Cortex of kidney (tissue), 1 donor: ENCODE measurements around the gene RBBP6.

Source experiments
- DNase-seq: peaks from one replicate; lab custom pipeline; 2025; lab: John Stamatoyannopoulos, UW

RBBP6 gene

GRCh38 chr16:24523569-24523968 is 15.8 kb upstream of the RBBP6 start:
- no peak for DNase-seq

GRCh38 chr16:24524855-24525677 is 14.3 kb upstream of the RBBP6 start:
- no peak for DNase-seq

DNA sequence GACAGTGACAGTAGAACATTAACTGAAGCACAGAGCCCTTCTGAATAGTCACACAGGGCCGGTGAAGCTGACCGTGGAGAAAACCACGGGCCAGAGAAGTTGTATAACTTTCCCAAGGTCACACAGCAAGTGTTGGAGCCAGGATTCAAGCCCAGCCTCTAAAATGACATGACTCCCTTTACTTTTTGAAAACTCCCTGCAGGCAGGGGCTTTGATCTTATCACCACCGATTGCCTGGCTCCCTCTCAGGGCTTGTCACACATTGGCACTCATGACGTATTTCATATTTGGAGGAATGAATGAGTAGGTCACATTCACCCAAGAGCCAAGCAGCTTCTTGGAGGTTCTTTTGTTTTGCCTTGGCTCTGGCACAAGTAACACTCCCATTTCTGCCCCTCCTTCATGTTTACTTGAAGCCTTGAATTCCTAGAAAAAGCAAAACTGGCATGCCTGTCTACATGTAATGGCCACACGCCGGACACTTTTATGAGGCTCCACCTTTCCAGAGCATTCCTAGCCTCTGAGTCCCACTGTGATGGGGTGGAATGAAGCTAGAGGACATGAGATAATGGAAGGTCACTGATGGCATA is 13.3 kb upstream of the RBBP6 start:
- no peak for DNase-seq

GRCh38 chr16:24526701-24527495 is 12.5 kb upstream of the RBBP6 start:
- DNase-seq: no peak

- no peak for DNase-seq
Measured at GRCh38 chr16:24531166-24531565, 8.2 kb upstream of the RBBP6 start.

DNA sequence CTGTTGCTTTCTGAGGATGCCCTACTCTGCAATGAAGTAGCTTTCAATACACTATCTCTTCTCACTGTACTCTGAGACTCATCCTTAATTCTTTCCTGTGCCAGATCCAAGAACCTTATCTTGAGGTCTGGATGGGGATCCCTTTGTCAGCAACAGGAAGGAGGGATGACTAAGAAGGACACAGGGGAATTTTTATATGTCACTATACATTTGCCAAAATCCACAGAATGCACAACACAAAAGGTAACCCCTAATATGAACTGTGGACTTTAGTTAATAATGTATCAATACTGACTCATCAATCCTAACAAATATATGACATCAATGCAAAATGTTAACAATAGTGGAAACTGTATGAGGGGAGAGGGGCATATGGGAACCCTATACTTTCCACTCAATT is 4.7 kb upstream of the RBBP6 start:
- no peak for DNase-seq

DNA sequence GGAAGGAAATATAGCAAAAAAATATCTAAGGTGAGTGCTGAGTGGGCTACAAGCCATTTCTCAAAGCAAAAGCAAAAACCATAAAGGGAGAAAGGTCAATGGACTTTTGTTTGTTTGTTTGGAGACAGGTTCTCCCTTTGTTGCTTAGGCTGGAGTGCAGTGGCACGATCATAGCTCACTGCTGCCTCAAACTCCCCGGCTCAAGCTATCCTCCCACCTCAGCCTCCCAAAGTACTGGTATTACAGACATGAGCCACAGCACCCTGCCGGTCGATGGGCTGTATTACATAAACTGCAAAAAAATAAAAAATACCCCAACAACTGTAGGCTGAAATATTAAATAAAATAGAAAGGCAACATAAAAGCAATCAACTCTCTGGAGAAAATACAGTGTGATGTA is 3.5 kb upstream of the RBBP6 start:
- no peak for DNase-seq

DNA sequence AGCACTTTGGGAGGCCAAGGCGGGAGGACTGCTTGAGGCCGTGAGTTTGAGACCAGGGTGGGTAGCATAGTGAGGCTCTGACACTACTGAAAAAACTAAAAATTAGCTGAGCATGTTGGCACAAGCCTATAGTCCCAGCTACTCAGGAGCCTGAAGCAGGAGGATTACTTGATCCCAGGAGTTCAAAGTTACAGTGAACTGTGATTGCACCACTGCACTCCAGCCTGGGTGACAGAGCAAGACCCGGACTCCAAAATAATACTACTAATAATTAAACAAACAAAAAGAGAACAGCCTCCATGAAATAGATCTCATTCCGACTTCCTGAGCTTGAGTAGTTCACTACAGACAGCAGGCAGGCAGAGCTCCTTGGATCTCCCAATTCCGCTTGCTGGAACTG is 2.7 kb upstream of the RBBP6 start:
- DNase-seq: no peak

GRCh38 chr16:24537474-24538337 is 1.7 kb upstream of the RBBP6 start:
- no peak for DNase-seq

- DNase-seq: no peak
Measured at GRCh38 chr16:24538756-24539294, 541 bp upstream of the RBBP6 start.

DNA sequence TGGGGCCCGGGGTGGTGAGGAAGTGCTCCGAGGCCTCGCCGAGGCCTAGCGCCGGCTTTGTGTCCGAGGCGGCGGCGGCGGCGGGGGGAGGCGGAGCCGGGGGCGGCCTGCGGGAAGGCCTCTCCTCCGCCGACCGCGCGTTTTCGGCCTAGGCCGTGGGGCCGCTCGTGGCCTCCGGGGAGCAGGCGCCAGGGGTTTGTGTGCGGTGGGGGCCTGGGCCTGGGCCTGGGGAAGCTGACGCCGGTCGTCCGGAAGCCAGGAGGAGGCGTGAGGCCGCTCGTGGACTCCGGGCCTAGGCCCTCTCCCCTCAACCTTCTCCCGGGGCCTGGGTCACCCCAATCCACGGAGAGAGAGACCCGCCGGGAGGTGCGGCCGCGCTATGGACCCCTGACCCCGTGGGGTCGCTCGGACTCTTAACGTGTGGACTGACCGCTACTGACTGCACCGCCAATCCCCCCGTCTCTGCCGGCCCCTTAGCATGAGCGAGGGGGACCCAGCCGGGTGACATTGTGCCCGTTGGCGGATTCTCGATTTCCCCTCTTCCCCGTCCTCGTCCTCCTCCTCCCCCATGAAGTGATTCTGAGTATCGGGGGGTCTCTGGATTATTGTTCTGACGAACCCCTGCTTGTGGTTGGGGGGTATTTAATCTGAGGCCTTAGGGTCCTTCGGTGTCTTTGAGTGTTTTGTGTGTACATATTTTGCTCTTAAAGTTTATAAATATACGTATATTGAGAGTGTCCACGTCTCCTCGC is 660 bp downstream of the RBBP6 start:
- DNase-seq: no peak

DNA sequence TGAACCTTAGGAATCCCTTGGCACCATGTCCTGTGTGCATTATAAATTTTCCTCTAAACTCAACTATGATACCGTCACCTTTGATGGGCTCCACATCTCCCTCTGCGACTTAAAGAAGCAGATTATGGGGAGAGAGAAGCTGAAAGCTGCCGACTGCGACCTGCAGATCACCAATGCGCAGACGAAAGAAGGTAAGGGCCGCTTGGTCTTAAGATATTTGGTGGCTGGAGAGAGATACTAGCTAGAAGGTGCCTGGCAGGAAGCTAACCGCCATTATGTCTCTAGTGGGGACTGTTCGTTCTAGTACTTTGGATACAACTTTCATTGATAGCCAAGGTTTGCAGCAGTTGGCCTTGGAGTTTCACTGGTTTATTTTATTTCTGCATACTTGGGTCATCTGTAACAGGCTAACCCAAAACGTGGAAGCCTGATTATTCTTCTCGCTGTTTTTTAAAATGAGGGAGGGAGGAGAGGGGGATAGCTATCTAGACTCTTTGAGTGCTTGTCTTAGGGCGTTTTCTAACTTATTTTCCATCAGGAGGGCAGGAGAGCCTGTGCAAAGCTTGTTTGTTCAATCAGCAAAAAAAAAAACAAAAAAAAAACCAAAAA is 1.3 kb downstream of the RBBP6 start:
- DNase-seq: no peak

- no peak for DNase-seq
Measured at GRCh38 chr16:24541233-24541933, 2.0 kb downstream of the RBBP6 start.

DNA sequence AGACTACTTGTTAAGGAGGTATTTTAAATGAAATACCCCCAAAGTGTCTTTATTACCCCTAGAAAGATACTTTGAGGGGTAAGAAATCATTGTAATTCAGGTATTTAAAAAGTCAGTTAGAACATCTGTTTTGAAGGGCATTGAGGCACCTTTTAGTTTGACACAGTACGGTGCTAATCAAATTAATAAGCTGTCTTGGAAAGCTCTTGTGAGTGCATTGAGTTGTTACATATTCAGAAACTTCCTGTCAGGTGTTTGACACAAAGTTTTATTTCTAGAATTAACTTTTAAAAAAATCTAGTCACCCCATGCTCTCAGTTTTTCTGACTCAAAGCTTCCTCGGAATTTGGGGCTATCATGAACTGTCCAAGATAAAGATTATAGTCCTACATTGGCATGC is 4.6 kb downstream of the RBBP6 start:
- DNase-seq: no peak

- DNase-seq: no peak
Measured at GRCh38 chr16:24544640-24545039, 5.3 kb downstream of the RBBP6 start.

DNA sequence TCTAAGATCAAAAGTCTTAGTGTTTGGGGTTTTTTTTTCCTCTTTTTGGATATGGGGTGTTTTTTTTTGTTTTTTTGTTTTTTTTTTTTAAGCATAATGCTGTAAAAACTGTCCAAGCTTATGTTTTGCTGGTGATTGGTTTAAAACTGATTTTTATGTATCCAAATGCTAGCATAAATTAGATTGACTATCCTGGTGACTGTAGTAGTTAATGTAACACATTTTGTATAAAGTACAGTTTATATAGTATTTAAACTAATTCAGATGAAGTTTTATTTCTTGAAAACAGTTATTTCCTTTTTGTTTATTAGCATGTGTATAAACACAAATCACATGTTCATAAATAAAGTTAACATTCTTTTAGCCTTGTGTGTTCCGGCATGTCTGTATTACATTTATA is 10.9 kb downstream of the RBBP6 start:
- no peak for DNase-seq

DNA sequence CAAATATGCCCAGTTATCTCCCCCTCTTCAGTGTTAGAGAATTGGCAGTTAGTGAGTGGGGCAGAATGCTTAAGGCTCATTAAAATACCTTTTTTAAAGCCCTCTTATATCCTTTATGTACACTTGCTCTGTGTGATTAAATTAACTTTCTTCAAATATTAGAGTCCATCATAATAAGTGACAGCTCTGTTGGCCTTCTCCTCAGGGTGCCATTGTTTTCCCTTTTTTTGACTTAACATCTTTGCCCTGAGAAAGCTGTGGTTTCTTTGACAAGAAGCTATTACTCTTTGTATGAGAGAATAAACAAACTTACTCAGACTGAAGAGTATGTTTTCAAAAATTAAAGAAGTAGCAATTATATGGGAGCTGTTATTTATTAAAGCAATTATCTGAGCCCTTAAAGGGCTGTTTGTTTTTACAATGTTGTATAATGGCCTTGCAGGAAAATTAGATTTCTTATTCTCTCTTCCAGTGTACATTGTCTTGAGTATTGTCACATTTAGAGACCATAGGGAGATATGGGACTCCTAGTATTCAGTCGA is 13.4 kb downstream of the RBBP6 start:
- DNase-seq: no peak

- no peak for DNase-seq
Measured at GRCh38 chr16:24553983-24554382, 14.6 kb downstream of the RBBP6 start.

- no peak for DNase-seq
Measured at GRCh38 chr16:24555346-24555872, 16.0 kb downstream of the RBBP6 start.
